HUES48 (cell line): ENCODE data around the gene CPXM2.
A peak's percentile ranks its signal among the peaks of the same experiment; 100 is the strongest.

Source experiments
- H3K27ac ChIP-seq: one replicate; pipeline ENCODE4 v1.7.0; 2013; ENCODE audit warnings: low read depth, low read length, inconsistent platforms
- H3K27me3 ChIP-seq: 2 replicates; pipeline ENCODE4 v1.6.1; 2013; ENCODE audit warnings: mild to moderate bottlenecking, low read length; ENCODE audit not compliant: control insufficient read depth, insufficient read depth
- H3K36me3 ChIP-seq: 2 replicates; pipeline ENCODE4 v1.6.1; 2013; ENCODE audit warnings: low read length; ENCODE audit not compliant: control insufficient read depth, insufficient read depth
- H3K4me1 ChIP-seq: 2 replicates; pipeline ENCODE4 v1.6.1; 2013; ENCODE audit warnings: mild to moderate bottlenecking, low read length; ENCODE audit not compliant: control insufficient read depth, insufficient read depth
- H3K4me3 ChIP-seq: 2 replicates; pipeline ENCODE4 v1.5.1; 2013; ENCODE audit warnings: mild to moderate bottlenecking, low read depth, low read length
- H3K9ac ChIP-seq: 2 replicates; pipeline ENCODE4 v1.6.1; 2013; ENCODE audit warnings: mild to moderate bottlenecking, low read depth, low read length, moderate library complexity
- H3K9me3 ChIP-seq: 2 replicates; pipeline ENCODE4 v1.6.1; 2013; ENCODE audit warnings: low read length; ENCODE audit not compliant: control insufficient read depth, insufficient read depth

CPXM2 gene

GRCh38 chr10:123754123-123754522 is 137.5 kb downstream of the CPXM2 start:
- Histone ChIP-seq H3K36me3 (peaks cover 6% of the 10 kb centered on the region; the same call in 1 of the 2 replicates), H3K27ac (no peak overlapping the region), H3K9me3 (peaks cover 8% of the 10 kb centered on the region; the same call in 1 of the 2 replicates), H3K9ac (no peak overlapping the region), H3K4me3 (no peak overlapping the region), H3K4me1 (peaks cover 18% of the 10 kb centered on the region), H3K27me3 (no peaks in the 10 kb centered on the region)

DNA sequence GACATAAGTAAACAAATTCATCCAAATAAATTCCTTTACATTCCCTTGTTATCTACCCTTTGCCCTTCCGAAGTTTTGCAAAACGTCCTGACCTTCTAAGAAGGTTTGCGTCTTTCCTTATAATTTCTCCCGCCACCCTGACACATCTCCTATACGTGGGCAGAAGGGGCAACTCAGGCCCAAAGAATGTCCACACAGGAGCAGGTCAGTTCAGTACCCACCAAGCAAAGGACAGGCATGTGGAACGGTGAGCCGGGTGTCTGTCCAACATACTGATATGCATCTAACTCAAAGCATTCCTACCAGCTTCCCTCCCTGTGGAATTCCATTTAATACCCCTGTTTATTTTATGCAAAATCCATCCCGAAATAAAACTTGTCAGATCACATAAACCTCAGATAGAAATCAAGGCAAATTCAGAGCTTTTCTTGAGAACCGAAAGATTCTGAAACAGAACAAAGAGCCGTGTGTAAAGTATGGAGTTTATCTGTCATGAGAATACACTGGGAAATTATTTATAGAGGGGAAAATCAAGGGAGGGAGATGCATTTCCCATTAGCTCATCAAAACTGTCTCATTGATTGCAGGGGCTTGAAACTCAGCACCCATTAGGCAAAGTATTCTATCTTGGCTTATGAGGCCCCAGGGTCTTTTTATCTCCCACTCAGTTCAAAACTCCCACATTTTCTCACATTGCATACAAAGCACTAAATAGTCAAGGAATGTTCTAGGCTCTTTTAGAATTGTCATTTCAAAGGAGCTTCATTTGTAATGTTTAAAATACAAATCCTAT is 140.1 kb downstream of the CPXM2 start:
- H3K27me3 ChIP-seq, result no peaks in the 10 kb centered on the region
- H3K4me3 ChIP-seq, result no peak overlapping the region
- H3K4me1 ChIP-seq, result peaks cover 27% of the 10 kb centered on the region
- peaks cover 6% of the 10 kb centered on the region; the same call in 1 of the 2 replicates for H3K36me3 ChIP-seq
- peaks cover 8% of the 10 kb centered on the region; the same call in 1 of the 2 replicates for H3K9me3 ChIP-seq
- H3K27ac ChIP-seq, result no peak overlapping the region
- H3K9ac ChIP-seq, result no peak overlapping the region

GRCh38 chr10:123750901-123751300 is 140.7 kb downstream of the CPXM2 start:
- Histone ChIP-seq H3K4me1 (peaks cover 30% of the 10 kb centered on the region), H3K9ac (no peak overlapping the region), H3K27me3 (no peaks in the 10 kb centered on the region), H3K4me3 (no peak overlapping the region), H3K36me3 (peaks cover 6% of the 10 kb centered on the region; the same call in 1 of the 2 replicates), H3K27ac (no peak overlapping the region), H3K9me3 (peaks cover 8% of the 10 kb centered on the region; the same call in 1 of the 2 replicates)

GRCh38 chr10:123748711-123749110 is 142.9 kb downstream of the CPXM2 start:
- Histone ChIP-seq H3K27me3 (no peaks in the 10 kb centered on the region), H3K27ac (no peak overlapping the region), H3K9me3 (peaks cover 8% of the 10 kb centered on the region; the same call in 1 of the 2 replicates), H3K36me3 (peaks cover 6% of the 10 kb centered on the region; the same call in 1 of the 2 replicates), H3K4me3 (no peak overlapping the region), H3K9ac (no peak overlapping the region), H3K4me1 (peaks cover 12% of the 10 kb centered on the region)

- Histone ChIP-seq H3K9ac (no peak overlapping the region), H3K9me3 (peaks cover 8% of the 10 kb centered on the region; the same call in 1 of the 2 replicates), H3K4me3 (no peak overlapping the region), H3K4me1 (peaks cover 12% of the 10 kb centered on the region), H3K27ac (no peak overlapping the region), H3K36me3 (peaks cover 6% of the 10 kb centered on the region; the same call in 1 of the 2 replicates), H3K27me3 (no peaks in the 10 kb centered on the region)
Measured at GRCh38 chr10:123747426-123747825, 144.2 kb downstream of the CPXM2 start.

GRCh38 chr10:123746942-123747341 is 144.7 kb downstream of the CPXM2 start:
- Histone ChIP-seq H3K4me3 (no peak overlapping the region), H3K27me3 (no peaks in the 10 kb centered on the region), H3K9ac (no peak overlapping the region), H3K9me3 (peaks cover 8% of the 10 kb centered on the region; the same call in 1 of the 2 replicates), H3K36me3 (peaks cover 6% of the 10 kb centered on the region; the same call in 1 of the 2 replicates), H3K4me1 (peaks cover 12% of the 10 kb centered on the region), H3K27ac (peak overlapping the region; percentile 56)

GRCh38 chr10:123746520-123746919 is 145.1 kb downstream of the CPXM2 start:
- Histone ChIP-seq H3K27me3 (no peaks in the 10 kb centered on the region), H3K9me3 (peaks cover 8% of the 10 kb centered on the region; the same call in 1 of the 2 replicates), H3K9ac (no peak overlapping the region), H3K4me1 (peaks cover 12% of the 10 kb centered on the region), H3K27ac (peak overlapping the region; percentile 56), H3K36me3 (peaks cover 6% of the 10 kb centered on the region; the same call in 1 of the 2 replicates), H3K4me3 (no peak overlapping the region)

GRCh38 chr10:123746061-123746460 is 145.5 kb downstream of the CPXM2 start:
- no peak overlapping the region for H3K4me3 ChIP-seq
- peaks cover 8% of the 10 kb centered on the region; the same call in 1 of the 2 replicates for H3K9me3 ChIP-seq
- no peak overlapping the region for H3K9ac ChIP-seq
- H3K27ac ChIP-seq, result no peak overlapping the region
- H3K27me3 ChIP-seq, result no peaks in the 10 kb centered on the region
- H3K36me3 ChIP-seq, result peaks cover 6% of the 10 kb centered on the region; the same call in 1 of the 2 replicates
- peaks cover 12% of the 10 kb centered on the region for H3K4me1 ChIP-seq

- no peaks in the 10 kb centered on the region for H3K36me3 ChIP-seq
- H3K4me1 ChIP-seq, result peaks cover 12% of the 10 kb centered on the region
- H3K4me3 ChIP-seq, result no peak overlapping the region
- H3K9ac ChIP-seq, result no peak overlapping the region
- no peaks in the 10 kb centered on the region for H3K27me3 ChIP-seq
- no peaks in the 10 kb centered on the region for H3K9me3 ChIP-seq
- no peak overlapping the region for H3K27ac ChIP-seq
Measured at GRCh38 chr10:123744224-123744536, 147.4 kb downstream of the CPXM2 start.

DNA sequence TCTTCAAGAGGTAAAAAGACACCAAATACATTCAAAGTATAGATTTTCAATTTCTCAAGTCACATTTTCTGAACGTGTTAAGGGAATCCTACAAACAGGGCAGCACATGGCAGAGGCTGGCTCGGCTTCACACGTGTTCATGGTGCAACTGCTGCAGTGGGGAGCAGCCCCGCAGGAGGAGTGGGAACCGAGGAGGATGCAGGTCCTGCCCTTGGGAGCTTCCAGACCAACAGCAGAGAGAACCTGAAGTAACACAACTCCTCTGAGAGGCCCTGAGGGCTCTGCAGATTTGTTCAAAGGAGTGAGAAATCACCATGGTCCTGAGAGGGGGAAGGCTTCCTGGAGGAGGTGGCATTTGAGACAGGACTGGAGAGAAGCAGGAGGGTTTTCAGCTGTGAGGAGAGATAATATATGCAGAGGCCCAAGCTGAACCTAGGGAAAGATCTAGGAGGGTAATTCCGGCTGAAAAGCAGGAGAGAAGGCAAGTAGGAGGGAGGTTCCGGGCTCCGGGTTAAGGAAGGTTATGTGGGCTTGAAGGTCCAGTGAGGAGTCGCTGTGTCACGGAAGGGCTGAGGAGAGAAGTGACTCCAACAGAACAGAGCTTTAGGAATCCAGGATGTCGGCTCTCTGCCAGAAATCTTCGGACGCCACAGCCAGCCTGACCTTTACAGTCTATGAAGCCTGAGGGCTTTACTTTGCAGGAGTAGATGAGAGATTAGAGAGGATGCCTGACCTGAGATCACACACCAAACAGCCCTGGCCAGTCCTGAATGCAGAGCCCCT is 148.0 kb downstream of the CPXM2 start:
- H3K27ac ChIP-seq, result no peak overlapping the region
- no peak overlapping the region for H3K9ac ChIP-seq
- H3K4me1 ChIP-seq, result peaks cover 12% of the 10 kb centered on the region
- no peaks in the 10 kb centered on the region for H3K9me3 ChIP-seq
- no peak overlapping the region for H3K4me3 ChIP-seq
- H3K27me3 ChIP-seq, result no peaks in the 10 kb centered on the region
- H3K36me3 ChIP-seq, result no peaks in the 10 kb centered on the region
